OCI-LY3 (cell line): Measurements from ENCODE around the gene UPF3B.

Experiments used
- EZH2phosphoT487 ChIP-seq: fragments of 200-600 bp; shearing (Covaris generic); IDR thresholded peaks from 2 replicates; pipeline ENCODE4 v1.6.1; 2018; ENCODE audit warnings: antibody characterized with exemption, mixed run types, low read depth
- TF ChIP-seq, protein P1 (sequence below): fragments of 200-600, 300-600 bp; sonication (generic); IDR thresholded peaks from 2 replicates; pipeline ENCODE4 v1.5.1; 2014; ENCODE audit warnings: antibody characterized with exemption, low read length, low read depth

GRCh38 chrX:119833905-119834304 is 18.9 kb downstream of the UPF3B start:
- TF ChIP-seq, protein P1, sequence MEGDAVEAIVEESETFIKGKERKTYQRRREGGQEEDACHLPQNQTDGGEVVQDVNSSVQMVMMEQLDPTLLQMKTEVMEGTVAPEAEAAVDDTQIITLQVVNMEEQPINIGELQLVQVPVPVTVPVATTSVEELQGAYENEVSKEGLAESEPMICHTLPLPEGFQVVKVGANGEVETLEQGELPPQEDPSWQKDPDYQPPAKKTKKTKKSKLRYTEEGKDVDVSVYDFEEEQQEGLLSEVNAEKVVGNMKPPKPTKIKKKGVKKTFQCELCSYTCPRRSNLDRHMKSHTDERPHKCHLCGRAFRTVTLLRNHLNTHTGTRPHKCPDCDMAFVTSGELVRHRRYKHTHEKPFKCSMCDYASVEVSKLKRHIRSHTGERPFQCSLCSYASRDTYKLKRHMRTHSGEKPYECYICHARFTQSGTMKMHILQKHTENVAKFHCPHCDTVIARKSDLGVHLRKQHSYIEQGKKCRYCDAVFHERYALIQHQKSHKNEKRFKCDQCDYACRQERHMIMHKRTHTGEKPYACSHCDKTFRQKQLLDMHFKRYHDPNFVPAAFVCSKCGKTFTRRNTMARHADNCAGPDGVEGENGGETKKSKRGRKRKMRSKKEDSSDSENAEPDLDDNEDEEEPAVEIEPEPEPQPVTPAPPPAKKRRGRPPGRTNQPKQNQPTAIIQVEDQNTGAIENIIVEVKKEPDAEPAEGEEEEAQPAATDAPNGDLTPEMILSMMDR: no peak
- TF ChIP-seq EZH2phosphoT487: no peak
